Measurements from ENCODE around the gene RAC2.

The RAC2 gene

GRCh38 chr22:37186228-37186996, 57.7 kb downstream of the RAC2 start:
- DNase-seq (ENCODE audit: low spot score) = peak; percentile 89

GRCh38 chr22:37185646-37186227, 58.3 kb downstream of the RAC2 start:
- no peak for DNase-seq (ENCODE audit: low spot score)

- DNase-seq (ENCODE audit: low spot score) = no peak
Measured at GRCh38 chr22:37184816-37185541, 59.1 kb downstream of the RAC2 start.

GRCh38 chr22:37184380-37184755, 59.7 kb downstream of the RAC2 start:
- DNase-seq (ENCODE audit: low spot score) = no peak

GRCh38 chr22:37183432-37184379, 60.4 kb downstream of the RAC2 start:
- DNase-seq (ENCODE audit: low spot score) = no peak

- DNase-seq (ENCODE audit: low spot score) = no peak
Measured at GRCh38 chr22:37182949-37183245, 61.2 kb downstream of the RAC2 start.

GRCh38 chr22:37182101-37182948, 61.7 kb downstream of the RAC2 start:
- no peak for DNase-seq (ENCODE audit: low spot score)

GRCh38 chr22:37181681-37182080, 62.4 kb downstream of the RAC2 start:
- DNase-seq (ENCODE audit: low spot score) = no peak

- no peak for DNase-seq (ENCODE audit: low spot score)
Measured at GRCh38 chr22:37180531-37181231, 63.4 kb downstream of the RAC2 start.

- DNase-seq (ENCODE audit: low spot score) = no peak
Measured at GRCh38 chr22:37179622-37180420, 64.2 kb downstream of the RAC2 start.

- DNase-seq (ENCODE audit: low spot score) = no peak
Measured at GRCh38 chr22:37179126-37179470, 65.0 kb downstream of the RAC2 start.

- DNase-seq (ENCODE audit: low spot score) = no peak
Measured at GRCh38 chr22:37178350-37179125, 65.5 kb downstream of the RAC2 start.

- DNase-seq (ENCODE audit: low spot score) = no peak
Measured at GRCh38 chr22:37177755-37178154, 66.3 kb downstream of the RAC2 start.

GRCh38 chr22:37177221-37177620, 66.8 kb downstream of the RAC2 start:
- no peak for DNase-seq (ENCODE audit: low spot score)

GRCh38 chr22:37176464-37177061, 67.5 kb downstream of the RAC2 start:
- no peak for DNase-seq (ENCODE audit: low spot score)

- no peak for DNase-seq (ENCODE audit: low spot score)
Measured at GRCh38 chr22:37175414-37176281, 68.4 kb downstream of the RAC2 start.

Measured in hematopoietic multipotent progenitor cell treated with erythropoietin and hydrocortisone succinate and interleukin-3 and kit ligand, for 17 days (in vitro differentiated cells).